Fibroblast of mammary gland (primary cell): ENCODE results near the gene CDH4.

Source experiments
- DNase-seq: peaks from one replicate; pipeline ENCODE4 v3.0.0-alpha.2; 2010; ENCODE audit warnings: low read depth
- H3K4me3 ChIP-seq: 2 replicates; pipeline ENCODE4 v1.5.1; 2011; ENCODE audit warnings: low read depth, mild to moderate bottlenecking, low read length, moderate library complexity; ENCODE audit not compliant: control insufficient read depth
- CTCF ChIP-seq: conservative IDR thresholded peaks from 2 replicates; pipeline ENCODE4 v1.5.1; 2011; ENCODE audit warnings: low read depth, low read length, inconsistent platforms; ENCODE audit not compliant: control insufficient read depth, insufficient read depth

CDH4 gene

GRCh38 chr20:61690150-61690549 lies 438.1 kb downstream of the CDH4 start:
- no peak for DNase-seq
- H3K4me3 ChIP-seq = no peak overlapping the region
- TF ChIP-seq CTCF = no peak

- TF ChIP-seq CTCF = no peak
- DNase-seq = no peak
- no peak overlapping the region for H3K4me3 ChIP-seq
Measured at GRCh38 chr20:61690993-61691838, 439.2 kb downstream of the CDH4 start.

- no peak overlapping the region for H3K4me3 ChIP-seq
- TF ChIP-seq CTCF = no peak
- no peak for DNase-seq
Measured at GRCh38 chr20:61691978-61692377, 439.9 kb downstream of the CDH4 start.

GRCh38 chr20:61692479-61692878 lies 440.4 kb downstream of the CDH4 start:
- H3K4me3 ChIP-seq = no peak overlapping the region
- TF ChIP-seq CTCF = no peak
- DNase-seq = no peak

- DNase-seq = no peak
- no peak for TF ChIP-seq CTCF
- H3K4me3 ChIP-seq = no peak overlapping the region
Measured at GRCh38 chr20:61693055-61693600, 441.1 kb downstream of the CDH4 start.

- no peak for DNase-seq
- TF ChIP-seq CTCF = no peak
- H3K4me3 ChIP-seq = no peak overlapping the region
Measured at GRCh38 chr20:61694682-61695081, 442.6 kb downstream of the CDH4 start.
